Measurements from ENCODE around the gene HAUS7.
"Not testable (repeated sequence)": the region's sequence is repeated elsewhere in the genome, so short reads cannot be mapped to it uniquely, and the experiment has no call there.

The HAUS7 gene

GRCh38 chrX:153407736-153408135 lies 62.6 kb downstream of the HAUS7 start:
- no peak overlapping the region for H3K27ac ChIP-seq
- TF ChIP-seq ZFX (IDR thresholded peaks at IDR 0.05): no peak
- TF ChIP-seq CTCF (conservative IDR thresholded peaks at IDR 0.05): no peak

GRCh38 chrX:153406903-153407302 lies 63.5 kb downstream of the HAUS7 start:
- TF ChIP-seq CTCF (conservative IDR thresholded peaks at IDR 0.05): no peak
- no peak for TF ChIP-seq ZFX (IDR thresholded peaks at IDR 0.05)
- H3K27ac ChIP-seq: no peak overlapping the region

GRCh38 chrX:153406011-153406410 lies 64.4 kb downstream of the HAUS7 start:
- TF ChIP-seq CTCF (conservative IDR thresholded peaks at IDR 0.05) (no peak), ZFX (IDR thresholded peaks at IDR 0.05) (no peak)
- H3K27ac ChIP-seq: no peak overlapping the region

GRCh38 chrX:153405426-153405825 lies 65.0 kb downstream of the HAUS7 start:
- no peak overlapping the region for H3K27ac ChIP-seq
- TF ChIP-seq CTCF (conservative IDR thresholded peaks at IDR 0.05) (no peak), ZFX (IDR thresholded peaks at IDR 0.05) (no peak)

GRCh38 chrX:153404333-153404732 lies 66.0 kb downstream of the HAUS7 start:
- not testable (repeated sequence) for H3K27ac ChIP-seq

GRCh38 chrX:153401133-153401764 lies 69.1 kb downstream of the HAUS7 start, which contains the start of gene PNMA6E:
Gene PNMA6E, minus strand, starts transcription at chrX:153401350. Its CDS starts 2,501 bp downstream, at chrX:153398849.
- H3K27ac ChIP-seq: no peak within 1 kb of the TSS
- TF ChIP-seq CTCF (conservative IDR thresholded peaks at IDR 0.05) (no peak), ZFX (IDR thresholded peaks at IDR 0.05) (no peak)

GRCh38 chrX:153400146-153401132 lies 69.9 kb downstream of the HAUS7 start:
- H3K27ac ChIP-seq: no peak overlapping the region
- TF ChIP-seq ZFX (IDR thresholded peaks at IDR 0.05) (no peak), CTCF (conservative IDR thresholded peaks at IDR 0.05) (peak; percentile 84)

Data from C4-2B (cell line).